GM12864 (cell line): ENCODE data around the gene PANK2.

ENCODE experiments used
- DNase-seq: peaks from one replicate; pipeline ENCODE4 v3.0.0-alpha.2; 2011; ENCODE audit warnings: low read depth
- H3K4me3 ChIP-seq: 2 replicates; pipeline ENCODE4 v1.5.1; 2011; ENCODE audit warnings: mild to moderate bottlenecking, low read depth, low read length, control low read depth
- TF ChIP-seq, protein P1 (sequence below): IDR thresholded peaks from 2 replicates; pipeline ENCODE4 v1.5.1; 2011; ENCODE audit warnings: low read depth, mild to moderate bottlenecking, moderate library complexity, low read length, control low read depth, inconsistent platforms; ENCODE audit errors: missing control alignments

The PANK2 gene

DNA sequence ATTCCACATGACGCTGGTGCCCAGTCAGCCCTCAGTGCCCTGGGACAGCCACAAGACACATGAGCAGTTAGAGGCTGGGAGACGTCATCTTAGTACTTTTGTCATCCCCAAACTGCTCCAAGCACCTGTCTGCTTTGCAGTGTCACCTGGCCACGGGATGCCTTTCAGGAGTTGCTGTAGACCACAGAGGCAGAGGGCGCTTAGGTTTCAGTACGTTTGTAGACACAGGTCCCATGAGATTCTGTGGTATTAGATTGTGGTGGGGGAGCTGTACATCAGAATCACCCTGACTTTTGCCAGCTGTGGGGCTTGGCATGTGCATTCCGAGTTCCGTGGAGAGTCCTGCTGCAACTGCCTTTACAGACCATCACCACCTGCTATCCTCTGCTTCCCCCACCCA lies 25.9 kb upstream of the PANK2 start:
- DNase-seq = no peak
- H3K4me3 ChIP-seq = no peak overlapping the region
- TF ChIP-seq, protein P1, sequence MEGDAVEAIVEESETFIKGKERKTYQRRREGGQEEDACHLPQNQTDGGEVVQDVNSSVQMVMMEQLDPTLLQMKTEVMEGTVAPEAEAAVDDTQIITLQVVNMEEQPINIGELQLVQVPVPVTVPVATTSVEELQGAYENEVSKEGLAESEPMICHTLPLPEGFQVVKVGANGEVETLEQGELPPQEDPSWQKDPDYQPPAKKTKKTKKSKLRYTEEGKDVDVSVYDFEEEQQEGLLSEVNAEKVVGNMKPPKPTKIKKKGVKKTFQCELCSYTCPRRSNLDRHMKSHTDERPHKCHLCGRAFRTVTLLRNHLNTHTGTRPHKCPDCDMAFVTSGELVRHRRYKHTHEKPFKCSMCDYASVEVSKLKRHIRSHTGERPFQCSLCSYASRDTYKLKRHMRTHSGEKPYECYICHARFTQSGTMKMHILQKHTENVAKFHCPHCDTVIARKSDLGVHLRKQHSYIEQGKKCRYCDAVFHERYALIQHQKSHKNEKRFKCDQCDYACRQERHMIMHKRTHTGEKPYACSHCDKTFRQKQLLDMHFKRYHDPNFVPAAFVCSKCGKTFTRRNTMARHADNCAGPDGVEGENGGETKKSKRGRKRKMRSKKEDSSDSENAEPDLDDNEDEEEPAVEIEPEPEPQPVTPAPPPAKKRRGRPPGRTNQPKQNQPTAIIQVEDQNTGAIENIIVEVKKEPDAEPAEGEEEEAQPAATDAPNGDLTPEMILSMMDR = no peak

DNA sequence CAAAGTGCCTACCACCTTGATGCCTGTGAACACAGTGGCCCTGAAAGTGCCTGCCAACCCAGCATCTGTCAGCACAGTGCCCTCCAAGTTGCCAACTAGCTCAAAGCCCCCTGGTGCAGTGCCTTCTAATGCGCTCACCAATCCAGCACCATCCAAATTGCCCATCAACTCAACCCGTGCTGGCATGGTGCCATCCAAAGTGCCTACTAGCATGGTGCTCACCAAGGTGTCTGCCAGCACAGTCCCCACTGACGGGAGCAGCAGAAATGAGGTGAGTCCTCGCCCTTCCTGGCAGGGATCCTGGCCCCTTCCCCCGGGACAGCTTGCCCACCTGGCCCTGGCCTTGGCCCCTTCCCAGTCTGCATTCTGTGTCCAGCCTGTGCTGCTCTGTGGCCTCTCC lies 24.7 kb upstream of the PANK2 start:
- TF ChIP-seq, protein P1 = no peak
- H3K4me3 ChIP-seq = no peak overlapping the region
- DNase-seq = no peak

DNA sequence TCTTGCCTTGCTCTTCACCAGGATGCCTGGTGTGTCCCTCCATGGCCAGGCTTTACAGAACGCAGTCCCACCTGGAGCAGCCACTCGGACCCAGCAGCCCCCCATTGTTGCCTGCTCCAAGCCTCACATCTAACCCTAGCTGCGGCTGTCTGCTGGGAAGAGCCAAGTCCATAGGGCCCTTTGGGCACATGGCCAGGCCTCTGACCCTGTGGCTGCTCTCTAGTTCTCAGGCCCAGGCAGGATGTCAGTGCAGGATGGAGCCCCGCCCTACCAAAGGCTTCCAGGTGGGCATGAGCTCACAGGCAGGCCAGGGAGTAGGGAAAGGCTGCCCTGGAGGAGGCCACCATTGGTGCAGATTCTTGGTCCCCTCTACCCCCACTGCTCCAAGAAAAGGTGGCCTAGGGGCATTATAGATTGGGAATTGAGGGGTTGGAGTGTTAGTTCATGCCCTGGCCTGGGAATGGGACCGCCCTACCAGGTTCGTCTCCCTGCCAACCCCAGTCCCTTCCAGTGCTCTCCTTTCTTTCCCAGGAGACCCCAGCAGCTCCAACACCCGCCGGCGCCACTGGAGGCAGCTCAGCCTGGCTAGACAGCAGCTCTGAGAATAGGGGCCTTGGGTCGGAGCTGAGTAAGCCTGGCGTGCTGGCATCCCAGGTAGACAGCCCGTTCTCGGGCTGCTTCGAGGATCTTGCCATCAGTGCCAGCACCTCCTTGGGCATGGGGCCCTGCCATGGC lies 23.9 kb upstream of the PANK2 start:
- no peak for DNase-seq
- TF ChIP-seq, protein P1 = no peak
- H3K4me3 ChIP-seq = no peak overlapping the region

DNA sequence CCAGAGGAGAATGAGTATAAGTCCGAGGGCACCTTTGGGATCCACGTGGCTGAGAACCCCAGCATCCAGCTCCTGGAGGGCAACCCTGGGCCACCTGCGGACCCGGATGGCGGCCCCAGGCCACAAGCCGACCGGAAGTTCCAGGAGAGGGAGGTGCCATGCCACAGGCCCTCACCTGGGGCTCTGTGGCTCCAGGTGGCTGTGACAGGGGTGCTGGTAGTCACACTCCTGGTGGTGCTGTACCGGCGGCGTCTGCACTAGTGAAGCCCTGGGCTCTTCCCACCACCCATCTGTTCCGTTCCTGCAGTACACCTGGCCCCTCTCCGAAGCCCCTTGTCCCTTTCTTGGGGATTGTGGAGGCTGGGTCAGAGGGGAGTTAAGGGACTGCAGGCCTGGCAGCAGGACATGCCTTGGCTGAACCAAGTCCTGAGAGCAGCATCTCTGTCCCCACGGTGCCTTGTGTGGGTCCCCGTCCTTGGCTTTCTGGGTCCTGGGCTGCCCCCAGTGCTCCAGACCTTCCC lies 23.2 kb upstream of the PANK2 start:
- H3K4me3 ChIP-seq = no peak overlapping the region
- TF ChIP-seq, protein P1 = no peak
- DNase-seq = no peak

DNA sequence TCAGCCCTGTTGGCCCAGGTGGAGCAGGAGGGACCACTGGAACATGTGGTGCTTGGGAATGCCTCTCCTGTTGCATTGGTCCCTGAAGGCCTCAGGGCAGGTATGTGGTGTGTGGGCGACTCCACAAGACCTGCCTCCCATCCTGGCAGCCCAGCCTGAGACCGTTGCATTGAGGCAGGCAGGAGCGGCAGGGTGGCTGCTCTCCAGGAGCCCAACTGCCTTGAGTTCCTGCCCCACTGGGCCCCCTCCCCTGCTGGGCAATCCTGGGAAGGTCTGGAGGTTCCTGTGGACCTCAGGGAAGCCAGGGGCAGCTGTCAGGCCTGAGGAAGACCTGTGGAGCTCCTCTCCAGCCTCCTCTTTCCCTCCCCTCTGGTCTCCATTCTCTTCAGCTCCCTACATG lies 22.7 kb upstream of the PANK2 start:
- TF ChIP-seq, protein P1 = no peak
- H3K4me3 ChIP-seq = no peak overlapping the region
- DNase-seq = no peak

DNA sequence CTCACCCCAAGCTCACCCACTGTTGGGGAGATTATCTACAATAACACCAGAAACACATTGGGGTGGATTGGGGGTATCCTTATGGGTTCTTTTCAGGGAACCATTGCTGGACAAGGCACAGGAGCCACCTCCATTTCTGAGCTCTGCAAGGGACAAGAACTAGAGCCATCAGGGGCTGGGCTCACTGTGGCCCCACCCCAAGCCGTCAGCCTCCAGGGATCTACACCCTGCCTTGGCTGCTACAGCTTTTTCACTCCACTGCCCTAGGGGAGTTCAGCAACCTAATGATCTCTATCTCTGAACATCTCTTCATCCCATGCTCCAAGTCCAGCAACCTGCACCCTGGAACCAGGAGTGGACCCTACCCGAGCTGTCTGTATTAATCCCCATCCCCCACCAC lies 21.4 kb upstream of the PANK2 start:
- no peak overlapping the region for H3K4me3 ChIP-seq
- DNase-seq = no peak
- TF ChIP-seq, protein P1 = no peak
